Gastrocnemius medialis (tissue), 4 donors: Measurements from ENCODE around the gene SECISBP2.

ENCODE experiments used
- POLR2A ChIP-seq, 2 donors: fragments of 450-650 bp; IDR thresholded peaks; one replicate each; pipeline ENCODE4 v1.6.1; 2017; ENCODE audit warnings: antibody characterized with exemption in 2 of 2, mild to moderate bottlenecking in 2 of 2, moderate library complexity in 2 of 2
- TF ChIP-seq, protein P1 (sequence below), 5 experiments: fragments of 450-650 bp in 3 of 5; fragments of 200-600 bp in 2 of 5; sonication (generic) in 2 of 5; IDR thresholded peaks in 4 of 5; conservative IDR thresholded peaks in 1 of 5; 1 replicate in 4 of 5; 2 replicates in 1 of 5; pipeline ENCODE4 v1.5.1; 2016 to 2019; ENCODE audit warnings: antibody characterized with exemption in 5 of 5, mild to moderate bottlenecking in 3 of 5, moderate library complexity in 3 of 5

DNA sequence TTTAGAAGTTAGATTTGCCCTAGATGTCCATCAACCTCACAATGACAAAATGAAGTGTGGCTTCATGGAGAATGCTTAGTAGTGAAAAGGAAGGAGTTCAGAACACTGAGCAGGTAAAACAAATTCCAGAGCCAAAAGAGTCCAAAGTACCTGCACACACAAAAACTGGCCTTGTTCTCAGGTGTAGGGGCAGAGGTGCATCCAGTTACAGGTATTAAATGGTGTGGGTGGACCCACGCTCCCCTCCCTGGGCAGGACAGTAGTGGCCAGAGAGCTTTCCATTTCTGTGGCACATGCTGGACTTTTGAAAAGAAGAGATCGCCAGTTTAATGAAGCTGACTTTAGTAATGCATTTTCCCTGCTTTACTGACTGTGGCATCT, 47.2 kb downstream of the SECISBP2 start:
- TF ChIP-seq, protein P1, sequence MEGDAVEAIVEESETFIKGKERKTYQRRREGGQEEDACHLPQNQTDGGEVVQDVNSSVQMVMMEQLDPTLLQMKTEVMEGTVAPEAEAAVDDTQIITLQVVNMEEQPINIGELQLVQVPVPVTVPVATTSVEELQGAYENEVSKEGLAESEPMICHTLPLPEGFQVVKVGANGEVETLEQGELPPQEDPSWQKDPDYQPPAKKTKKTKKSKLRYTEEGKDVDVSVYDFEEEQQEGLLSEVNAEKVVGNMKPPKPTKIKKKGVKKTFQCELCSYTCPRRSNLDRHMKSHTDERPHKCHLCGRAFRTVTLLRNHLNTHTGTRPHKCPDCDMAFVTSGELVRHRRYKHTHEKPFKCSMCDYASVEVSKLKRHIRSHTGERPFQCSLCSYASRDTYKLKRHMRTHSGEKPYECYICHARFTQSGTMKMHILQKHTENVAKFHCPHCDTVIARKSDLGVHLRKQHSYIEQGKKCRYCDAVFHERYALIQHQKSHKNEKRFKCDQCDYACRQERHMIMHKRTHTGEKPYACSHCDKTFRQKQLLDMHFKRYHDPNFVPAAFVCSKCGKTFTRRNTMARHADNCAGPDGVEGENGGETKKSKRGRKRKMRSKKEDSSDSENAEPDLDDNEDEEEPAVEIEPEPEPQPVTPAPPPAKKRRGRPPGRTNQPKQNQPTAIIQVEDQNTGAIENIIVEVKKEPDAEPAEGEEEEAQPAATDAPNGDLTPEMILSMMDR (IDR thresholded peaks at IDR 0.05 in 4 of 5, conservative IDR thresholded peaks at IDR 0.05 in 1 of 5) = no peak
- TF ChIP-seq POLR2A (IDR thresholded peaks at IDR 0.05) = no peak
